Measurements from ENCODE around the gene COQ5.

Gene COQ5

GRCh38 chr12:120485961-120486881 lies 42.7 kb downstream of the COQ5 start:
- no peak overlapping the region for H3K4me2 ChIP-seq (ENCODE audit: low read length)
- H3K79me2 ChIP-seq (ENCODE audit: control insufficient read depth, insufficient read depth, low read length): no peaks in the 10 kb centered on the region
- DNase-seq: no peak
- no peak overlapping the region for H3K56ac ChIP-seq (ENCODE audit: low read length)
- H3K4ac ChIP-seq (ENCODE audit: low read depth, low read length): no peak overlapping the region
- H2BK15ac ChIP-seq (replicated peaks; ENCODE audit: low read depth): no peak overlapping the region
- no peak overlapping the region for H4K5ac ChIP-seq (ENCODE audit: low read length)
- H4K8ac ChIP-seq (ENCODE audit: low read depth, low read length): no peak overlapping the region
- H3K79me1 ChIP-seq (ENCODE audit: low read length): no peaks in the 10 kb centered on the region
- no peak overlapping the region for H3K18ac ChIP-seq (ENCODE audit: low read length)
- H3K9ac ChIP-seq (ENCODE audit: low read length): no peak overlapping the region
- H3K27ac ChIP-seq (ENCODE audit: low read depth, low read length): no peak overlapping the region
- H2AK5ac ChIP-seq (ENCODE audit: low read length): no peak overlapping the region
- WGBS (ENCODE audit: extremely low coverage, insufficient coverage, low lambda C conversion rate): no CpG with 5 or more reads among the region's 7 CpGs
- H3K4me1 ChIP-seq (ENCODE audit: control insufficient read depth, low read depth, low read length): no peaks in the 10 kb centered on the region
- no peaks in the 10 kb centered on the region for H3K36me3 ChIP-seq (ENCODE audit: control insufficient read depth, insufficient read depth, low read length)
- H3K27me3 ChIP-seq (ENCODE audit: insufficient read depth, low read length, poor library complexity): no peaks in the 10 kb centered on the region
- H2BK120ac ChIP-seq (ENCODE audit: low read depth, low read length): no peak overlapping the region
- H3K4me3 ChIP-seq (ENCODE audit: low read length): no peak overlapping the region
- H2BK5ac ChIP-seq (ENCODE audit: low read length): no peak overlapping the region
- H3K23ac ChIP-seq (ENCODE audit: low read length): no peak overlapping the region

- no CpG with 5 or more reads among the region's 1 CpG for WGBS (ENCODE audit: extremely low coverage, insufficient coverage, low lambda C conversion rate)
- Histone ChIP-seq H2BK120ac (ENCODE audit: low read depth, low read length) (no peak overlapping the region), H3K36me3 (ENCODE audit: control insufficient read depth, insufficient read depth, low read length) (no peaks in the 10 kb centered on the region), H2AK5ac (ENCODE audit: low read length) (no peak overlapping the region), H2BK5ac (ENCODE audit: low read length) (no peak overlapping the region), H3K4ac (ENCODE audit: low read depth, low read length) (no peak overlapping the region), H4K8ac (ENCODE audit: low read depth, low read length) (no peak overlapping the region), H3K4me2 (ENCODE audit: low read length) (no peak overlapping the region), H2BK15ac (replicated peaks; ENCODE audit: low read depth) (no peak overlapping the region), H3K4me1 (ENCODE audit: control insufficient read depth, low read depth, low read length) (no peaks in the 10 kb centered on the region), H3K79me2 (ENCODE audit: control insufficient read depth, insufficient read depth, low read length) (no peaks in the 10 kb centered on the region), H3K79me1 (ENCODE audit: low read length) (no peaks in the 10 kb centered on the region), H3K9ac (ENCODE audit: low read length) (no peak overlapping the region), H3K27me3 (ENCODE audit: insufficient read depth, low read length, poor library complexity) (no peaks in the 10 kb centered on the region), H3K23ac (ENCODE audit: low read length) (no peak overlapping the region), H4K5ac (ENCODE audit: low read length) (no peak overlapping the region), H3K18ac (ENCODE audit: low read length) (no peak overlapping the region), H3K56ac (ENCODE audit: low read length) (no peak overlapping the region), H3K27ac (ENCODE audit: low read depth, low read length) (no peak overlapping the region), H3K4me3 (ENCODE audit: low read length) (no peak overlapping the region)
- DNase-seq: no peak
These were observed 45.3 kb downstream of the COQ5 start for GRCh38 chr12:120483621-120484020.

DNA sequence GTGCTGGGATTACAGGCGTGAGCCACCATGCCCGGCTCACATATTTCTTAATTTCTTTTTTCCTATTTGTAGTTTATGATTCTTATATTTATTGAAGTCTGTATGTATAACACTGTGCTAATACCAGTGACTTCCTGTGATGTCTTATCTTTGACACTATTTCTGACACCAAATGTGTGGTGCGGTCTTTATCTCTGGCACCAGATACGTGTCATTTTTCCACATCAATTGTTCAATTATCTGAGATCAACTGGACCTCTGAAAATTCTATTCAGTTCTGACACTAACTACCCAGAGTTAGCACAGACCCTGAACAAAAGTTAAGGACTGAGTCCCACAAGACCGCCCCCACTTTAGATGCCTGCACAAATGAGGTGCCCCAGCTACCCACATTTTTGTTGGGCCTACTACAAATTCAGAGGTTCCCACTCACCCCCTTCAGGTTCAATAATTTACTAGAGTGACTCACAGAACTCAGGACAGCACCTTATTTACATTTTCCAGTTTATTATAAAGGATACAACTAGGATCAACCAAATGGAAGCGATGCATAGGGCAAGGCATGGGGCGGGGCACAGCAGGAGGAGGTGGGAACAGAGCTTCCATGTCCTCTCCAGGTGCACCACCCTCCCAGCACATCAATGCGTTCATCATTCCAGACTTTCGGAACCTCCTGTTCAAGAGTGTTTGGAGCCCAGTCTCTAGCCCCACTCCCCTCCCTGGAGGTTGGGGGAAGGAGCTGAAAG lies 47.8 kb downstream of the COQ5 start:
- Histone ChIP-seq H3K4me3 (ENCODE audit: low read length) (no peak overlapping the region), H3K4me2 (ENCODE audit: low read length) (no peak overlapping the region), H2BK15ac (replicated peaks; ENCODE audit: low read depth) (no peak overlapping the region), H3K9ac (ENCODE audit: low read length) (no peak overlapping the region), H3K79me2 (ENCODE audit: control insufficient read depth, insufficient read depth, low read length) (no peaks in the 10 kb centered on the region), H2AK5ac (ENCODE audit: low read length) (no peak overlapping the region), H3K18ac (ENCODE audit: low read length) (no peak overlapping the region), H3K56ac (ENCODE audit: low read length) (no peak overlapping the region), H3K36me3 (ENCODE audit: control insufficient read depth, insufficient read depth, low read length) (no peaks in the 10 kb centered on the region), H3K27ac (ENCODE audit: low read depth, low read length) (no peak overlapping the region), H2BK120ac (ENCODE audit: low read depth, low read length) (no peak overlapping the region), H4K8ac (ENCODE audit: low read depth, low read length) (no peak overlapping the region), H3K4ac (ENCODE audit: low read depth, low read length) (no peak overlapping the region), H2BK5ac (ENCODE audit: low read length) (no peak overlapping the region), H3K27me3 (ENCODE audit: insufficient read depth, low read length, poor library complexity) (no peaks in the 10 kb centered on the region), H3K79me1 (ENCODE audit: low read length) (no peaks in the 10 kb centered on the region), H3K23ac (ENCODE audit: low read length) (no peak overlapping the region), H3K4me1 (ENCODE audit: control insufficient read depth, low read depth, low read length) (no peaks in the 10 kb centered on the region), H4K5ac (ENCODE audit: low read length) (no peak overlapping the region)
- no CpG with 5 or more reads among the region's 9 CpGs for WGBS (ENCODE audit: extremely low coverage, insufficient coverage, low lambda C conversion rate)
- DNase-seq: no peak

DNA sequence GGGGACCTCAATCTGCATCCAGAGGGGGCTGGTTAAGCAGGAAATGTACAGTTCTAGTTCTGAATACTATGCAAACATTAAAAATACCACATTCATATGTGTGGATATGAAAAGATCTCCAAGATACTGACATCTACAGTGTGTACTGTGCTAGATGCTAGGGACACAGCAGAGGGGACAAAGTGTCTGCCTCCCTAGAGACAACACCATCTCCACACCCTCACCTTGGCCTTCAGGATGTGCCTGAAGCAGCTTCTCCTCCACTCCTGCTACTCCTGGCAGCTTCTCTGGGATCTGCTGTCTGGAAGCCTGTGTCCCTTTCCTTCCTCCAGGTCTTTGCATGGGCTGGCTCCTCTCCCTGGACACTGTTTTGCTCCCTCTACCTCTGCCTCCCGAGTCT lies 48.7 kb downstream of the COQ5 start:
- Histone ChIP-seq H3K23ac (ENCODE audit: low read length) (no peak overlapping the region), H4K8ac (ENCODE audit: low read depth, low read length) (no peak overlapping the region), H4K5ac (ENCODE audit: low read length) (no peak overlapping the region), H3K4me2 (ENCODE audit: low read length) (no peak overlapping the region), H3K79me2 (ENCODE audit: control insufficient read depth, insufficient read depth, low read length) (no peaks in the 10 kb centered on the region), H2BK15ac (replicated peaks; ENCODE audit: low read depth) (no peak overlapping the region), H3K4ac (ENCODE audit: low read depth, low read length) (no peak overlapping the region), H3K4me3 (ENCODE audit: low read length) (no peak overlapping the region), H3K36me3 (ENCODE audit: control insufficient read depth, insufficient read depth, low read length) (no peaks in the 10 kb centered on the region), H3K79me1 (ENCODE audit: low read length) (no peaks in the 10 kb centered on the region), H2BK120ac (ENCODE audit: low read depth, low read length) (no peak overlapping the region), H3K27ac (ENCODE audit: low read depth, low read length) (no peak overlapping the region), H3K27me3 (ENCODE audit: insufficient read depth, low read length, poor library complexity) (no peaks in the 10 kb centered on the region), H2BK5ac (ENCODE audit: low read length) (no peak overlapping the region), H3K56ac (ENCODE audit: low read length) (no peak overlapping the region), H3K18ac (ENCODE audit: low read length) (no peak overlapping the region), H3K4me1 (ENCODE audit: control insufficient read depth, low read depth, low read length) (no peaks in the 10 kb centered on the region), H3K9ac (ENCODE audit: low read length) (no peak overlapping the region), H2AK5ac (ENCODE audit: low read length) (no peak overlapping the region)
- no peak for DNase-seq
- WGBS (ENCODE audit: extremely low coverage, insufficient coverage, low lambda C conversion rate): no CpG with 5 or more reads among the region's 1 CpG

DNA sequence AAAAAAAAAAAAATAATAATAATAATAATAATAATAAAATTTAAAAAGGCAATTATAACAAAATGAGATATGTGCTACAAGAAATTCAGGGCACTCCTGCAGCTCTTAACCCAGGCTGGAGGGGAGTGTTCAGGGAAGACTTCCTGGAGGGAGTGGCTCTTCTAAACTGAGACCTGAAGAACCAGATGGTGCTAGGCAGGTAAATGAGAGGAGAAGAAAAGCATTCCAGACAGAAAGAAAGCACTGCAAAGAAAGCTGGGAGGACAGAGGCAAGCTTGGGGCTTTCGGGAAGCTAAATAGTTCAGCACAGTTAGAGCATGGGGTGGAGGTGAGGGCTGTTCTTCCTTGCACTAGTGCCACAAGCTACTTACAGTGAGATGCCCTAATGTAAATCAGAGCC lies 49.5 kb downstream of the COQ5 start:
- Histone ChIP-seq H3K4me2 (ENCODE audit: low read length) (no peak overlapping the region), H3K27me3 (ENCODE audit: insufficient read depth, low read length, poor library complexity) (no peaks in the 10 kb centered on the region), H3K4me1 (ENCODE audit: control insufficient read depth, low read depth, low read length) (no peaks in the 10 kb centered on the region), H2BK15ac (replicated peaks; ENCODE audit: low read depth) (no peak overlapping the region), H3K4me3 (ENCODE audit: low read length) (no peak overlapping the region), H2BK120ac (ENCODE audit: low read depth, low read length) (no peak overlapping the region), H3K79me2 (ENCODE audit: control insufficient read depth, insufficient read depth, low read length) (no peaks in the 10 kb centered on the region), H3K9ac (ENCODE audit: low read length) (no peak overlapping the region), H3K27ac (ENCODE audit: low read depth, low read length) (no peak overlapping the region), H2AK5ac (ENCODE audit: low read length) (no peak overlapping the region), H3K79me1 (ENCODE audit: low read length) (no peaks in the 10 kb centered on the region), H3K36me3 (ENCODE audit: control insufficient read depth, insufficient read depth, low read length) (no peaks in the 10 kb centered on the region), H4K8ac (ENCODE audit: low read depth, low read length) (no peak overlapping the region), H3K56ac (ENCODE audit: low read length) (no peak overlapping the region), H2BK5ac (ENCODE audit: low read length) (no peak overlapping the region), H3K18ac (ENCODE audit: low read length) (no peak overlapping the region), H3K23ac (ENCODE audit: low read length) (no peak overlapping the region), H4K5ac (ENCODE audit: low read length) (no peak overlapping the region), H3K4ac (ENCODE audit: low read depth, low read length) (no peak overlapping the region)
- DNase-seq: no peak
- no CpG with 5 or more reads among the region's 1 CpG for WGBS (ENCODE audit: extremely low coverage, insufficient coverage, low lambda C conversion rate)

All from mesendoderm (in vitro differentiated cells).